Measurements from ENCODE around the gene LAMA2. TPM values are rescaled to one million over a fixed set of nuclear protein-coding genes. Genes with fewer than 3 reads are reported as not detected.

The LAMA2 gene
- total and polyA plus RNA-seq, 2 of the 13 experiments (the other 11 are each of a cell fraction or from before 2014, with no cell fraction given) = 0.11 to 0.28 TPM

- FAIRE-seq (no peak), ATAC-seq (no peak)
- CTCF ChIA-PET (ENCODE audit: low intra/inter-chr PET ratio, low total read pairs) = no interaction called here
Observed at GRCh38 chr6:129140526-129140925, 257.6 kb downstream of the LAMA2 start.

More at GRCh38 chr6:129140526-129140925, 257.6 kb downstream of the LAMA2 start:
- no peaks in the 10 kb centered on the region for H3K4me1 ChIP-seq (ENCODE audit: insufficient read depth, low read length)
- in situ Hi-C loops (cut with HindIII; ENCODE audit: extremely low pct_ligation_motif_present, low pct_unique_long_range_greater_than_20kb) (no loop called here), intact Hi-C loops (cut with micrococcal nuclease; ENCODE audit: unreplicated experiment) (no loop called here)
- H3K27me3 ChIP-seq (ENCODE audit: control insufficient read depth in 1 of 2, insufficient read depth in 2 of 2, low read length in 2 of 2) = no peaks in the 10 kb centered on the region
- H3K9me3 ChIP-seq (ENCODE audit: low read length) = no peaks in the 10 kb centered on the region
- no peak overlapping the region for H2AFZ ChIP-seq (ENCODE audit: low read length)
- H3K4me3 ChIP-seq (replicated peaks in 1 of 3; ENCODE audit: insufficient read depth in 1 of 3, low read depth in 2 of 3, low read length in 3 of 3) = no peak overlapping the region
- TF ChIP-seq, protein P1, sequence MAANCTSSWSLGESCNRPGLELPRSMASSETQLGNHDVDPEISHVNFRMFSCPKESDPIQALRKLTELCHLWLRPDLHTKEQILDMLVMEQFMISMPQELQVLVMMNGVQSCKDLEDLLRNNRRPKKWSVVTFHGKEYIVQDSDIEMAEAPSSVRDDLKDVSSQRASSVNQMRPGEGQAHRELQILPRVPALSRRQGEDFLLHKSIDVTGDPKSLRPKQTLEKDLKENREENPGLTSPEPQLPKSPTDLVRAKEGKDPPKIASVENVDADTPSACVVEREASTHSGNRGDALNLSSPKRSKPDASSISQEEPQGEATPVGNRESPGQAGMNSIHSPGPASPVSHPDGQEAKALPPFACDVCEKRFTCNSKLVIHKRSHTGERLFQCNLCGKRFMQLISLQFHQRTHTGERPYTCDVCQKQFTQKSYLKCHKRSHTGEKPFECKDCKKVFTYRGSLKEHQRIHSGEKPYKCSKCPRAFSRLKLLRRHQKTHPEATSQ (CRISPR knock-in tag; IDR thresholded peaks at IDR 0.05; ENCODE audit: borderline replicate concordance) = no peak
- TF ChIP-seq, protein P2, sequence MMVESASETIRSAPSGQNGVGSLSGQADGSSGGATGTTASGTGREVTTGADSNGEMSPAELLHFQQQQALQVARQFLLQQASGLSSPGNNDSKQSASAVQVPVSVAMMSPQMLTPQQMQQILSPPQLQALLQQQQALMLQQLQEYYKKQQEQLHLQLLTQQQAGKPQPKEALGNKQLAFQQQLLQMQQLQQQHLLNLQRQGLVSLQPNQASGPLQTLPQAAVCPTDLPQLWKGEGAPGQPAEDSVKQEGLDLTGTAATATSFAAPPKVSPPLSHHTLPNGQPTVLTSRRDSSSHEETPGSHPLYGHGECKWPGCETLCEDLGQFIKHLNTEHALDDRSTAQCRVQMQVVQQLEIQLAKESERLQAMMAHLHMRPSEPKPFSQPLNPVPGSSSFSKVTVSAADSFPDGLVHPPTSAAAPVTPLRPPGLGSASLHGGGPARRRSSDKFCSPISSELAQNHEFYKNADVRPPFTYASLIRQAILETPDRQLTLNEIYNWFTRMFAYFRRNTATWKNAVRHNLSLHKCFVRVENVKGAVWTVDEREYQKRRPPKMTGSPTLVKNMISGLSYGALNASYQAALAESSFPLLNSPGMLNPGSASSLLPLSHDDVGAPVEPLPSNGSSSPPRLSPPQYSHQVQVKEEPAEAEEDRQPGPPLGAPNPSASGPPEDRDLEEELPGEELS (CRISPR knock-in tag; IDR thresholded peaks at IDR 0.05) = no peak
- no peak for TF ChIP-seq ZNF180 (CRISPR knock-in tag; IDR thresholded peaks at IDR 0.05; ENCODE audit: borderline replicate concordance, low read depth)
- TF ChIP-seq, protein P3, sequence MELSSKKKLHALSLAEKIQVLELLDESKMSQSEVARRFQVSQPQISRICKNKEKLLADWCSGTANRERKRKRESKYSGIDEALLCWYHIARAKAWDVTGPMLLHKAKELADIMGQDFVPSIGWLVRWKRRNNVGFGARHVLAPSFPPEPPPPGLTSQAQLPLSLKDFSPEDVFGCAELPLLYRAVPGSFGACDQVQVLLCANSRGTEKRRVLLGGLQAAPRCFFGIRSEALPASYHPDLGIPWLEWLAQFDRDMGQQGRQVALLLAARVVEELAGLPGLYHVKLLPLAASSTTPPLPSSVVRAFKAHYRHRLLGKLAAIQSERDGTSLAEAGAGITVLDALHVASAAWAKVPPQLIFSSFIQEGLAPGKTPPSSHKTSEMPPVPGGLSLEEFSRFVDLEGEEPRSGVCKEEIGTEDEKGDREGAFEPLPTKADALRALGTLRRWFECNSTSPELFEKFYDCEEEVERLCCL (CRISPR knock-in tag; IDR thresholded peaks at IDR 0.05; ENCODE audit: borderline replicate concordance) = no peak
- no peaks in the 10 kb centered on the region for H3K79me2 ChIP-seq (ENCODE audit: insufficient read depth, low read length)
- H3K4me2 ChIP-seq (ENCODE audit: low read depth, low read length) = no peak overlapping the region
- POLR2A ChIA-PET = no interaction called here
- no peaks in the 10 kb centered on the region for H4K20me1 ChIP-seq (ENCODE audit: insufficient read depth, low read length)
- no TSS peak for BruUV-seq (replicated peaks)
- H3K27ac ChIP-seq (ENCODE audit: extremely low read length, insufficient read depth, low read length) = no peak overlapping the region
- no peaks in the 10 kb centered on the region for H3K36me3 ChIP-seq (replicated peaks in 1 of 2; ENCODE audit: control insufficient read depth in 1 of 2, insufficient read depth in 2 of 2, low read length in 2 of 2)
- WGBS (ENCODE audit: low lambda C conversion rate) = 0% methylated on average over 2 of the region's 2 CpGs
- DNase-seq (ENCODE audit: low spot score) = no peak
- no peak overlapping the region for H3K9ac ChIP-seq (ENCODE audit: insufficient read depth, low read depth, low read length)

Measured in HepG2 (cell line).